Ascending aorta (tissue), 2 donors: ENCODE measurements around the gene TASL. TPM values are rescaled to one million over a fixed set of nuclear protein-coding genes. Genes with fewer than 3 reads are reported as not detected.

ENCODE experiments used
- DNase-seq, 2 donors: peaks; one replicate each; pipeline ENCODE4 v3.0.0-alpha.2; 2019; ENCODE audit warnings: low spot score in 2 of 2
- H3K27ac ChIP-seq, 2 donors: fragments of 200-600 bp; sonication (generic); one replicate each; pipeline ENCODE4 v1.5.1; 2016 to 2017; ENCODE audit warnings: mild to moderate bottlenecking in 1 of 2
- H3K27me3 ChIP-seq: fragments of 200-600 bp; sonication (generic); one replicate; pipeline ENCODE4 v1.5.1; 2017
- H3K36me3 ChIP-seq, 2 donors: fragments of 200-600 bp; sonication (generic); one replicate each; pipeline ENCODE4 v1.5.1; 2016
- H3K4me1 ChIP-seq, 2 donors: fragments of 200-600 bp; sonication (generic); one replicate each; pipeline ENCODE4 v1.5.1; 2016 to 2017; ENCODE audit warnings: mild to moderate bottlenecking in 1 of 2
- H3K4me3 ChIP-seq, 2 donors: fragments of 200-600 bp; sonication (generic); one replicate each; pipeline ENCODE4 v1.5.1; 2016 to 2017; ENCODE audit warnings: mild to moderate bottlenecking in 1 of 2
- H3K9me3 ChIP-seq, 2 donors: fragments of 200-600 bp; sonication (generic); one replicate each; pipeline ENCODE4 v1.5.1; 2016
- intact Hi-C: fragments of 100-400 bp; cut with DNase I; formaldehyde crosslinking; loops from one replicate; pipeline ENCODE4 v1.15.1; 2023
- total RNA-seq: library from RNA; depleted of rRNA; stranded (reverse); fragments of >200 nt; gene quantifications from one replicate; pipeline ENCODE4 v1.1.0, GENCODE V29; 2016
- TF ChIP-seq, protein P1 (sequence below), 3 experiments: fragments of 200-600 bp in 2 of 3; fragments of 450-650 bp in 1 of 3; sonication (generic) in 2 of 3; IDR thresholded peaks; one replicate each; pipeline ENCODE4 v1.5.1; 2016 to 2019; ENCODE audit warnings: antibody characterized with exemption in 3 of 3, mild to moderate bottlenecking in 1 of 3, moderate library complexity in 1 of 3

The TASL gene
- total RNA-seq, 1 donor from 2014 or later = not detected

DNA sequence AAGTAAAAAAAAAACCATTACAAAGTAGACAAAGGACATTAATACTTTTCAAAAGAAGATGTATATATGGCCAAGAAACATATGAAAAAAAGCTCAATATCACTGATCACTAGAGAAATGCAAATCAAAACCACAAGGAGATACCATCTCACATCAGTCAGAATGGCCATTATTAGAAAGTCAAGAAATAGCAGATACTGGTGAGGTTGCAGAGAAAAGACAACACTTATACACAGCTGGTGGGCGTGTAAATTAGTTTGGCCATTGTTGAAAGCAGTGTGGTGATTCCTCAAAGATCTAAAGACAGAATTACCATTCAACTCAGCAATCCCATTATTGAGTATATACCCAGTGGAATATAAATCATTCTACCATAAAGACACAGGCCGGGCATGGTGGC is 39.3 kb downstream of the TASL start:
- intact Hi-C loops = no loop called here
- H3K36me3 ChIP-seq = no peaks in the 10 kb centered on the region
- H3K27ac ChIP-seq = no peak overlapping the region
- TF ChIP-seq, protein P1, sequence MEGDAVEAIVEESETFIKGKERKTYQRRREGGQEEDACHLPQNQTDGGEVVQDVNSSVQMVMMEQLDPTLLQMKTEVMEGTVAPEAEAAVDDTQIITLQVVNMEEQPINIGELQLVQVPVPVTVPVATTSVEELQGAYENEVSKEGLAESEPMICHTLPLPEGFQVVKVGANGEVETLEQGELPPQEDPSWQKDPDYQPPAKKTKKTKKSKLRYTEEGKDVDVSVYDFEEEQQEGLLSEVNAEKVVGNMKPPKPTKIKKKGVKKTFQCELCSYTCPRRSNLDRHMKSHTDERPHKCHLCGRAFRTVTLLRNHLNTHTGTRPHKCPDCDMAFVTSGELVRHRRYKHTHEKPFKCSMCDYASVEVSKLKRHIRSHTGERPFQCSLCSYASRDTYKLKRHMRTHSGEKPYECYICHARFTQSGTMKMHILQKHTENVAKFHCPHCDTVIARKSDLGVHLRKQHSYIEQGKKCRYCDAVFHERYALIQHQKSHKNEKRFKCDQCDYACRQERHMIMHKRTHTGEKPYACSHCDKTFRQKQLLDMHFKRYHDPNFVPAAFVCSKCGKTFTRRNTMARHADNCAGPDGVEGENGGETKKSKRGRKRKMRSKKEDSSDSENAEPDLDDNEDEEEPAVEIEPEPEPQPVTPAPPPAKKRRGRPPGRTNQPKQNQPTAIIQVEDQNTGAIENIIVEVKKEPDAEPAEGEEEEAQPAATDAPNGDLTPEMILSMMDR (IDR thresholded peaks at IDR 0.05) = no peak
- H3K4me3 ChIP-seq = no peak overlapping the region
- no peaks in the 10 kb centered on the region for H3K4me1 ChIP-seq
- no peak for DNase-seq
- no peaks in the 10 kb centered on the region for H3K27me3 ChIP-seq
- H3K9me3 ChIP-seq = no peaks in the 10 kb centered on the region

DNA sequence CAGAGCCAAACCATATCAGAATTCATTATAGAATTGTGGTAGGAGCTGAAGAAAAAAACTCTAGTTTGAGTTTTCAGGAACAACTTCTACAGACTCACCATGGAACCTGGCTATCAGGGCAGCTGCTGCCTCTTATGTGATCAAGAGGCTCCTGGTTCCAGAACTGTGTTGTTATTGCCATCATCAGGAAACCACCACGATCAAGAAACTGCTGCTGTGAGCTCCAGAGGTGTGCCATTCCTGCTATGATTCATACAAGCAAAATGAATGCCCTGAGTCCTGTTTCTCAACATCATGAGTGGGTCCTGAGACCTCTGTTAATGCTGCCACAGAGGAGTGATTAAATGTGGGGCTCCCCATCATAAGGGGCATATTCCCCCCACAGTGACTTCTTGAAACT is 43.7 kb downstream of the TASL start:
- Histone ChIP-seq H3K27ac (no peak overlapping the region), H3K36me3 (no peaks in the 10 kb centered on the region), H3K4me1 (no peaks in the 10 kb centered on the region), H3K27me3 (no peaks in the 10 kb centered on the region), H3K4me3 (no peak overlapping the region), H3K9me3 (no peaks in the 10 kb centered on the region)
- intact Hi-C loops = no loop called here
- TF ChIP-seq, protein P1 (IDR thresholded peaks at IDR 0.05) = no peak
- no peak for DNase-seq

DNA sequence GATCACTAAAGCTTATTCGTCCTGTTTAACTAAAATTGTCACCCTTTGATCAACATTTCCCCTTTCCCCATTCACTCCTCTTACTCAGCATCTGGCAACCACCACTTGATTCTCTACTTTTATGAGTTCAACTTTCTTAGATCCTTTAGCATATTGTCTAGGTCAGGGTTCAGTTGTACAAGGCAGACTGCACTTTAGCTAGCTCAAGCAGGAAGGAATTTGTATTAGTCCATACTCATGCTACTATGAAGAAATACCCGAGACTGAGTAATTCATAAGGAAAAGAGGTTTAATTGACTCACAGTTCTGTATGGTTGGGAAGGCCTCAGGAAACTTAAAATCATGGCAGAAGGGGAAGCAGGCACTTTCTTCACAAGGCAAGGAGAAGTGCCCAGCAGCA is 44.3 kb downstream of the TASL start:
- TF ChIP-seq, protein P1 (IDR thresholded peaks at IDR 0.05) = no peak
- DNase-seq = no peak
- no peaks in the 10 kb centered on the region for H3K4me1 ChIP-seq
- no peak overlapping the region for H3K27ac ChIP-seq
- no peaks in the 10 kb centered on the region for H3K9me3 ChIP-seq
- H3K36me3 ChIP-seq = no peaks in the 10 kb centered on the region
- intact Hi-C loops = no loop called here
- no peaks in the 10 kb centered on the region for H3K27me3 ChIP-seq
- no peak overlapping the region for H3K4me3 ChIP-seq

DNA sequence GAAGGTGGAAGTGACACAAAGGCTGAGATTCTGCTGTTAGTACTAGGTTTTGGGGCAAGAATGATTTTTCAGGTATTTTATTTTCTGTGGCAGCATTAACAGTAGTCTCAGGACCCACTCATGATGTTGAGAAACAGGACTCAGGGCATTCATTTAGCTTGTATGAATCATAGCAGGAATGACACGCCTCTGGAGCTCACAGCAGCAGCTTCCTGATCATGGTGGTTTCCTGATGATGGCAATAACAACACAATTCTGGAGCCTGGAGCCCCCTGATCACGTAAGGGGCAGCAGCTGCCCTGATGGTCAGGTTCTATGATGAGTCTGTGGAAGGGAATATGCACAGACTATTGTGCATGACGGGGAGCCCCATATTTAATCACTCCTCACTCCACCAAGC is 47.0 kb downstream of the TASL start:
- TF ChIP-seq, protein P1 (IDR thresholded peaks at IDR 0.05) = no peak
- H3K36me3 ChIP-seq = no peaks in the 10 kb centered on the region

DNA sequence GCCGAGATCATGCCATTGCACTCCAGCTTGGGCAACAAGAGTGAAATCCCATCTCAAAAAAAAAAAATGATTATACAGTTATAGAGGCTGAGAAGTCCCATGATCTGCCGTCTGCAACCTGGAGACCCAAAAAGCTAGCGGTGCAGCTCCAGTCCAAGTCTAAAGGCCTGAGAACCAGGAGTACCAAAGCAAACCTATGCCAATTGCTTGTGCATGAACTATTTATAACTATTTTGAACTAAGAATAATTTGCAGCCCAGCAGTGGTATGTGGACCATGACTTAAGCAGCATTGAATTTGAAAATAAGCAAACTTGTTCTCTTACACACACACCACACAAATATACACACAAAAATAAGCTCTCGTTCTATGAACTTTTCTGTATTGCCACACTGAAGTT is 51.8 kb downstream of the TASL start:
- Histone ChIP-seq H3K4me3 (no peak overlapping the region), H3K4me1 (no peaks in the 10 kb centered on the region), H3K27me3 (no peaks in the 10 kb centered on the region), H3K36me3 (no peaks in the 10 kb centered on the region), H3K27ac (no peak overlapping the region), H3K9me3 (no peaks in the 10 kb centered on the region)
- intact Hi-C loops = no loop called here
- TF ChIP-seq, protein P1 (IDR thresholded peaks at IDR 0.05) = no peak
- no peak for DNase-seq

More for the DNA sequence above, 47.0 kb downstream of the TASL start:
- no peaks in the 10 kb centered on the region for H3K27me3 ChIP-seq
- H3K9me3 ChIP-seq = no peaks in the 10 kb centered on the region
- H3K4me1 ChIP-seq = no peaks in the 10 kb centered on the region
- DNase-seq = no peak
- no peak overlapping the region for H3K4me3 ChIP-seq
- no peak overlapping the region for H3K27ac ChIP-seq
- intact Hi-C loops = no loop called here
